Esophagus muscularis mucosa (tissue), 3 donors: ENCODE measurements around the gene NCOR1.

Experiments
- CTCF ChIP-seq, 3 experiments: fragments of 200-600 bp in 2 of 3; fragments of 450-650 bp in 1 of 3; sonication (generic) in 2 of 3; IDR thresholded peaks; one replicate each; pipeline ENCODE4 v1.5.1; 2017 to 2019; ENCODE audit warnings: antibody characterized with exemption in 3 of 3, mild to moderate bottlenecking in 2 of 3, moderate library complexity in 1 of 3
- POLR2A ChIP-seq: fragments of 450-650 bp; IDR thresholded peaks from one replicate; pipeline ENCODE4 v1.6.1; 2017; ENCODE audit warnings: antibody characterized with exemption, moderate library complexity, mild to moderate bottlenecking, low read depth
- POLR2AphosphoS5 ChIP-seq, 2 donors: sonication (generic); formaldehyde crosslinking; IDR thresholded peaks; one replicate each; pipeline ENCODE4 v1.6.1; 2017; ENCODE audit warnings: antibody characterized with exemption in 2 of 2

GRCh38 chr17:16040710-16041251 is 174.6 kb downstream of the NCOR1 start:
- no peak for TF ChIP-seq POLR2A
- TF ChIP-seq POLR2AphosphoS5 (IDR thresholded peaks at IDR 0.05), result no peak
- TF ChIP-seq CTCF (IDR thresholded peaks at IDR 0.05), result no peak
